ENCODE data around the gene TMED5. TPM values are rescaled to one million over a fixed set of nuclear protein-coding genes. Genes with fewer than 3 reads are reported as not detected.

The TMED5 gene
- polyA plus RNA-seq, 1 experiment: 76.1 TPM

GRCh38 chr1:93111561-93111960 is 68.7 kb downstream of the TMED5 start:
- no peaks in the 10 kb centered on the region for H3K27me3 ChIP-seq (ENCODE audit: control insufficient read depth, insufficient read depth, low read length)
- no peak for DNase-seq (ENCODE audit: low read depth, low spot score)
- no peak overlapping the region for H3K27ac ChIP-seq (ENCODE audit: low read depth, low read length)
- ChIA-PET CTCF (no interaction called here), POLR2A (no interaction called here)
- no peak overlapping the region for H3K4me3 ChIP-seq (ENCODE audit: low read depth, low read length)
- H3K9me3 ChIP-seq (ENCODE audit: control insufficient read depth, insufficient read depth, low read length): peaks cover 11% of the 10 kb centered on the region
- no peak for TF ChIP-seq CTCF (IDR thresholded peaks at IDR 0.05; ENCODE audit: low read depth, low read length)

- H3K27me3 ChIP-seq (ENCODE audit: control insufficient read depth, insufficient read depth, low read length): no peaks in the 10 kb centered on the region
- peaks cover 11% of the 10 kb centered on the region for H3K9me3 ChIP-seq (ENCODE audit: control insufficient read depth, insufficient read depth, low read length)
- no peak for TF ChIP-seq CTCF (IDR thresholded peaks at IDR 0.05; ENCODE audit: low read depth, low read length)
- DNase-seq (ENCODE audit: low read depth, low spot score): no peak
- H3K27ac ChIP-seq (ENCODE audit: low read depth, low read length): no peak overlapping the region
- ChIA-PET CTCF (no interaction called here), POLR2A (no interaction called here)
- H3K4me3 ChIP-seq (ENCODE audit: low read depth, low read length): no peak overlapping the region
These were observed 69.1 kb downstream of the TMED5 start for GRCh38 chr1:93111065-93111464.

GRCh38 chr1:93109578-93109977 is 70.6 kb downstream of the TMED5 start:
- DNase-seq (ENCODE audit: low read depth, low spot score): no peak
- TF ChIP-seq CTCF (IDR thresholded peaks at IDR 0.05; ENCODE audit: low read depth, low read length): no peak
- CTCF ChIA-PET: interaction anchor here (0.7 to 1.0 kb wide), 3 partner anchors 30 to 195 kb away, joined by 3 to 5 read pairs (median 3); no protein-coding TSS in a partner anchor
- H3K4me3 ChIP-seq (ENCODE audit: low read depth, low read length): no peak overlapping the region
- H3K27ac ChIP-seq (ENCODE audit: low read depth, low read length): no peak overlapping the region
- peaks cover 11% of the 10 kb centered on the region for H3K9me3 ChIP-seq (ENCODE audit: control insufficient read depth, insufficient read depth, low read length)
- POLR2A ChIA-PET: no interaction called here
- H3K27me3 ChIP-seq (ENCODE audit: control insufficient read depth, insufficient read depth, low read length): no peaks in the 10 kb centered on the region

GRCh38 chr1:93108335-93108734 is 71.9 kb downstream of the TMED5 start:
- peaks cover 11% of the 10 kb centered on the region for H3K9me3 ChIP-seq (ENCODE audit: control insufficient read depth, insufficient read depth, low read length)
- TF ChIP-seq CTCF (IDR thresholded peaks at IDR 0.05; ENCODE audit: low read depth, low read length): no peak
- ChIA-PET CTCF (no interaction called here), POLR2A (no interaction called here)
- H3K4me3 ChIP-seq (ENCODE audit: low read depth, low read length): no peak overlapping the region
- no peak overlapping the region for H3K27ac ChIP-seq (ENCODE audit: low read depth, low read length)
- H3K27me3 ChIP-seq (ENCODE audit: control insufficient read depth, insufficient read depth, low read length): no peaks in the 10 kb centered on the region
- no peak for DNase-seq (ENCODE audit: low read depth, low spot score)

GRCh38 chr1:93107395-93107794 is 72.8 kb downstream of the TMED5 start:
- Histone ChIP-seq H3K4me3 (ENCODE audit: low read depth, low read length) (no peak overlapping the region), H3K9me3 (ENCODE audit: control insufficient read depth, insufficient read depth, low read length) (peaks cover 11% of the 10 kb centered on the region), H3K27me3 (ENCODE audit: control insufficient read depth, insufficient read depth, low read length) (no peaks in the 10 kb centered on the region), H3K27ac (ENCODE audit: low read depth, low read length) (no peak overlapping the region)
- POLR2A ChIA-PET: no interaction called here
- DNase-seq (ENCODE audit: low read depth, low spot score): no peak
- CTCF ChIA-PET: no interaction called here
- TF ChIP-seq CTCF (IDR thresholded peaks at IDR 0.05; ENCODE audit: low read depth, low read length): no peak

All from AG04450 (cell line).